Fibroblast of peridontal ligament (primary cell): Measurements from ENCODE around the gene PSMG4.

ENCODE experiments used
- DNase-seq: peaks from one replicate; pipeline ENCODE4 v3.0.0-alpha.2; 2010; ENCODE audit errors: extremely low read depth

Gene PSMG4

GRCh38 chr6:3258720-3259490, at the start of gene PSMG4:
Gene PSMG4, plus strand, starts transcription at chr6:3258947. Its CDS starts 76 bp downstream, at chr6:3259023.
- DNase-seq = peak; percentile 78

DNA sequence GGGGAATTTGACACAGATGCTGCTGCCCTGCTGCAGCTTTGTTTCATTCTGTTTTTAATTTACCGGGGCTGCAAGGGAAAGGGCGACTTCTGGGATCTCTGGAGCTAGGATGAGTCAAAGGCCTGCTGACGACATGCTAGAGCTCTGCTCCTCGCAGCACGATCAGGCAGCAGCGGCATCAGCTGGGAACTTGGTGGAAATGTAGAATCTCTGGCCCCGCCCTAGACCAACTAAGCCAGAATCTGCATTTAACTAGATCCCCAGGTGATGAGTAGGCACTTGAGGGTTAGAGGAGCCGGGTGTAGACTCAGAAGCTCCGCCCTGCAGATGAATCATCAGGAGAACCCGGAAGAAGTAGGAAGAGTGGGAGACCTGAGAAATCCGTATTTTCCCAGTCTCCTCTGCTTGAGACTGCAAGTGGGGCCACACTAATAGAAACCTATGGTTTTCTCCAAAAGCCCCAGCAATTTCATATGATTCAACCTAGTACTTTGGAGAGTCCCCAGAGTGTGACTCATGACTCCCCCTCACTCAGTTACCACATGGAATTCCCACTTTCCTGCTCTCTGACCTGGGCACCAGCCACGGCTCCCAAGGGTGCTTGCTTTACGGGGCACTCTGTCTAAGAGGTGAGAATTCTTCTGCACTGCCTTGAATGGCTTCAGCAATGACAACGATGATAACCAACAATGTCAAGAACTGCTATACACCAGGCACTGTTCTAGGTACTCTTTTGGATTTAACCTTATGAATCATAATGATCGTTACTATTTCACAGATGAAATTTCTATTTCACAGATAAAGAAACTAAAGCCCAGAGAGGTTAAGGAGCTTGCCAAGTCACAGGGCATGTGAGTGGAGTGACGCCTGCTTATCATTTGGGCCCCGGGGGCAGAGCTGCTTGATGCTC, 49.4 kb upstream of the PSMG4 start:
- peak; percentile 97 for DNase-seq

DNA sequence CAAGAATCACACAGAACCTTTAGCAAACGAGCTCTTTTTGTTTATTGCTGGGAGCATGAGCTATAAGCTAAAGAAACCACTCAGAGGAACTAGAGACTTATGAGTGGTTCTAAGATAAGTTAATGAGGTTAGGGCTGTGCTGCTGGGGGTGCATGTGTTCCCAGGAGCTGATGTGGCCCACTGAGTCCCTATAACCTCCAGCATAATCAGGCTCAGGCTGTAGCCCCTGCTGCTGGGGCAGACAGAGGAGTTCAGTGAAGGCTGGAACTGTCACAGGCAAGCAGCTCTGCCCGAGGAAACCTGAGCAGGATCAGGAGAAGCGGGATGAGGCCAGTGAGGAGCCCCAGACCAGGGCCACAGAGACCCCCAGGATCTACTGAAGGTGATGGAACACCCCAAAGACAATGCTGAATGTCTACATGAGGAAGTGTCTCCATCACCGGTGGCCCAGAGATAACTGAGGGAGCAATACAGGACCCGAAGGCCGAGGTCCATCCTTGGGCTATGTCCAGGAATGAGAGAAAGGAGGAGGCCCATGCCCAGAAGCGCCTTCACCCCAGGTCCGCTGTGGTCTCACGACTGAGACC, 48.6 kb upstream of the PSMG4 start:
- no peak for DNase-seq

GRCh38 chr6:3211681-3212080, 47.1 kb upstream of the PSMG4 start:
- no peak for DNase-seq

DNA sequence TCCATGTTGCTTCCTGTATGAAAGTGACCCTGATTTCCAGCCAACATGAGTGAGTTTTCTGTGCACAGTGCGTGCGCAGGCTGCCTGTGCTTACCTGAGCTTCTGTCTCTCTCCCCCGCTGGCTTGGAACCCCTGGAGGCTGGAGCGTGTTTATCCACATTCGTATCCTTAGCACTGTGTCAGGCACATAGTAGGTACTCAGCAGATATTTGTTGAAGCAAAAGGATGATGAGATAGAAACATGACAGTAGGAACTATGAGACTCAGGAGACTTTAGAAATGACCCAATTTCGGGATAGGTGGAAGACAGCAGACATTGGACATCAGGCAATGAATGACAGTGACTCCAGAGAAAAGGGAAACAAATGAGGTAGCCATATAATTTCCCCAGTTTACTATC, 46.5 kb upstream of the PSMG4 start:
- DNase-seq = no peak

DNA sequence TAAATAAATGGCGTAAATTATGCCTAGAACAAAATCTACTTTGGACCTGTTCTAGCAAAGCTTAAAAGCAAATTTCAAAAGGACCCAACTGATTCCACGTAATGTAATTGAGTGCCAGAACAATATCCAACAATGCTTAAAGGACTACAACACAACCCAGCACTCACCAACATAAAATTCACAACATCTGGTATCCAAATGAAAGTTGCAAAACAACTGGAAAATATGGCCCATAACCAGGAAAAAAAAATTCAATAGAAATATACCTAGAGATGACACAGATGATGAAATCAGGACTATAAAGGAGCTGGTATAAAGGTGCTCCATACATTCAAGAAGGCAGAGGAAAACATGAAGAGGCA, 45.4 kb upstream of the PSMG4 start:
- DNase-seq = no peak

- DNase-seq = peak; percentile 68
Observed at GRCh38 chr6:3214898-3215297, 43.8 kb upstream of the PSMG4 start.

- no peak for DNase-seq
Observed at GRCh38 chr6:3217286-3217685, 41.5 kb upstream of the PSMG4 start.

DNA sequence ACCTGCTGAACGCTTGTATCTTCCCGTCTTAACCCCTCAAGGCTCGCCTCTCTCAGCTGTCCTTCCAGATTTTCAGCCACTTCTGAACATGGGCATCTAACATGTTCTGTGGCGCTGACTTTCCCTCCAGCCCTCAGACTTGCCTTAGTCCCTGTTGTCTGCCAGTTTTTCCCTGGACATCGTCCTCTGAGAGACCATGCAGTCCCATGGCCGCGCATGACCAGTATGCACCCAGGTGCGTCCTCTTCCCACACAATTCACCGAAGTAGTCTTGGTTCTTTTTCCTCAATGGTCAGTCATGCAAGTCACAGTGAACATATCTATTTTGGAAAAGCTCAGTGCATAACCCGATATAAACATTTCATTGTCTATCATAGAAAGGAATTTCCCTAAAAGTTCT, 40.5 kb upstream of the PSMG4 start:
- DNase-seq = no peak

- DNase-seq = no peak
Observed at GRCh38 chr6:3220366-3220765, 38.4 kb upstream of the PSMG4 start.

GRCh38 chr6:3221578-3221977, 37.2 kb upstream of the PSMG4 start:
- no peak for DNase-seq

GRCh38 chr6:3222506-3223038, 36.2 kb upstream of the PSMG4 start:
- no peak for DNase-seq

DNA sequence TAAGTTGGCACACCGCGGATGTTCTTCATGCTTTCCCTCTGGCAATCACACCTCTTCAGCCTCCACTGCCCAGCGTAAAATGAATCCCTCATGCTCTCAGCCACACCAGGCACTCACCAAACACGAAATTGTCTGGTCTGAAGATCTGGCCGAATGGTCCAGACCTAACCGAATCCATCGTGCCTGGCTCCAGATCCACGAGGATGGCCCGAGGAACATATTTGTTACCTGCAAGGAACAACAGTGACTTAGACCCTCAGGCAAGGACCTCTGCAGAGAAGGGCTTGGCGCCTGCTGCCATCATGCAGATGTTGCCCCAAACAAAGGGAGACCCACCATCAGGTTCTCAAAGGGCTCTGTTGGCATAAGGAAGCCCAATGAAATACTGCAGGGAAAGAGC, 32.7 kb upstream of the PSMG4 start:
- DNase-seq = no peak

GRCh38 chr6:3226481-3227362, 32.0 kb upstream of the PSMG4 start:
- no peak for DNase-seq

DNA sequence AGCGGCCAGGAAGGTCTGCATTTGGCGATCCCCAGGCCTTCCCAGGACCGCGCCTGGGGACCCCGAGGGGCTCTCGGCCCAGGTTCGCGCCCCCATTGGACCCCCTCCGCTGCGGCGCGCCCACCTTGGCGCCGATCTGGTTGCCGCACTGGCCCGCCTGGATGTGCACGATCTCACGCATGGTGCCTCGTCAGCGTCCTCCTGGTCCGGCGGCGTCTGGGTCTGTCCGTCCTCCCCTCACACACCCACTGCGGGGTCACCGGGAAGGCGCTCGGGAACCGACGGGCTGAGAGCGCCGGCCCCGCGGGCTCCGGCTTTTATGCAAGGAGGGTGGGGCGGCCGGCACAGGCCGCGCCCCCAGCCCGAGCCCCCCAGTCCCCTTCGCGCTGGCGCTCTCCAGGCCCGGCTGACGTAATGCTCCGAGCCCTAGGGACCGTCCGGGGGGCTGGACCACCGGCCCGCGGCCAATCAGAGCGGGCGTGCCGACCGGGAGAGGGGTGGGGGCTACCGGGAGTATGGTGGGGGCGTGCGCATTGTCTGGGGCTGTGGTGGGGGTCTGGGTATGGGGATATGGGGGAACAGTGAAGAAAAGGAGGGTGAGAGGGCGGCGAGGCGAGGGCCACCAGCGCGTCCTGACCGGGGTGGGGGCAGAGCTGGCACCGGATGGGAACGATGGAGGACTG, 31.2 kb upstream of the PSMG4 start, which contains the start of gene TUBB2B:
Gene TUBB2B, minus strand, starts transcription at position 291 of the 683 bp plus-strand sequence. Its CDS starts 110 bp downstream, at position 181.
- no peak for DNase-seq

DNA sequence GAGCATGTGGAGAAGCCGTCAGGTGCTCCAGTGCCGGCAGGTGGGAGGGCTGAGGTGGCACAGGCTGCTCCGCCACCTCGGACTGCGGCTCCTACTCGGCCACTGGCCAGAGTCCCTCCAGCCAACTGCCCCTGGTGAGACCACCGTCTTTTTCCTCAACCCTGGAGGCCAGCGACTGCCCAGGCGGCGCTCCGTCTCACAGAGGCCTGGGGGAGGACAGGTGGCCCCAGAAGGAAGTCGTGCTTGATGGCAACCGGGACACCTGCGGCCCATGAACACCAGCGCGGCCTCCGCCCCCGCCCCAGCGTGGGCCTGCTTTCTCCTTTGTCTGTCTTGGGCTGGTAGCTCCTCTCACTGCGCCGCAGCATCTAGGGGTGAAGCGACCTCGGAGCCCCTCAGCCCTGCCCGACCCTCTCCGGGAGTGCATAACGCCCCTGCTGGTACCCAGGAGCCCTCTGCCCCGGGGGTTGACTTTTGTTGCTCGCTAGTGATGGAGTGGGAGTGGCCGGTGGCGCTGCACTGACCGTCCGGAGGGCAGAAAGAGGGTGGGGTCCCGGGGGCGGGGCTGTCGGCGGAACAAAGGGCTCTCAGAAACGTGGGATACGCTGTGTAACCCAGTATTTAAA, 30.6 kb upstream of the PSMG4 start:
- no peak for DNase-seq

GRCh38 chr6:3228771-3229565, 29.8 kb upstream of the PSMG4 start:
- DNase-seq = no peak

- no peak for DNase-seq
Observed at GRCh38 chr6:3229566-3230178, 29.1 kb upstream of the PSMG4 start.
